ENCODE data around the gene ACO2.
"Not testable (repeated sequence)": the region's sequence is repeated elsewhere in the genome, so short reads cannot be mapped to it uniquely, and the experiment has no call there.

ACO2 gene

DNA sequence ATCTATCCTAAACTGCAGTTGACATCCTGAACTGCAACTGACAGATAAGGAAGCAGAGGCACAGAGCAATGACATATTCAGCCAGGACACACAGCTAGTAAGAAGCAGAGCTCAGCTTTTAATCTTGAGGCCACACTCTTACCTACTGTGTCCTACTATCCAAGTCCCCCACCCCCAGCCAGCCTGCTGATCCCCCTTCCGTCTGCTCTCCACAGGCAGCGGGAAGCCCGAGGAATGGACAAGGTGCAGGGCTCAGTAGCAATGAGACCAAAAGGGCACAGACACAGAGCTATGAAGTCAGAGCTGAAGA lies 71.0 kb downstream of the ACO2 start:
- peak; percentile 85 to 93 for DNase-seq
- TF ChIP-seq GATA1 (IDR thresholded peaks at IDR 0.05; ENCODE audit: low read depth, low read length) (no peak), POLR2A (IDR thresholded peaks at IDR 0.05; ENCODE audit: low read length) (no peak)

DNA sequence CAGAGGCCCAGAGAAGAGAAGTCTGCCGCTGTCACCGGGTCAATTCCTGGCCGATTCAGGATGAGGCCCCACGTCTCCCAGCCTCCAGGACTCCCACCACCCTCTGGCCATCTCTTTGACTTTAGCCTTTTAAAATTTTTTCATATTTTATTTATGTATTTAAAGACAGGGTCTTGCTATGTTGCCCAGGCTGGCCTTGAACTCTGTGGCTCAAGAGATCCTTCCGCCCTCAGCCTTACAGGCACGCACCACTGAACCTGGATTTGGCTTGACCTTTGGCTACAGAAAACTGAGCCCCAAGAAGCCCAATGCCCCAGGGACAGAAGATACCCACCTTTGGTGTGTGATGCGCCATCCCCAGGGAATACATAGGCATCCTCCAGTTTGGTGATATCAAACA lies 71.4 kb downstream of the ACO2 start:
- no peak for DNase-seq
- TF ChIP-seq GATA1 (IDR thresholded peaks at IDR 0.05; ENCODE audit: low read depth, low read length), result no peak
- TF ChIP-seq POLR2A (IDR thresholded peaks at IDR 0.05; ENCODE audit: low read length), result no peak

DNA sequence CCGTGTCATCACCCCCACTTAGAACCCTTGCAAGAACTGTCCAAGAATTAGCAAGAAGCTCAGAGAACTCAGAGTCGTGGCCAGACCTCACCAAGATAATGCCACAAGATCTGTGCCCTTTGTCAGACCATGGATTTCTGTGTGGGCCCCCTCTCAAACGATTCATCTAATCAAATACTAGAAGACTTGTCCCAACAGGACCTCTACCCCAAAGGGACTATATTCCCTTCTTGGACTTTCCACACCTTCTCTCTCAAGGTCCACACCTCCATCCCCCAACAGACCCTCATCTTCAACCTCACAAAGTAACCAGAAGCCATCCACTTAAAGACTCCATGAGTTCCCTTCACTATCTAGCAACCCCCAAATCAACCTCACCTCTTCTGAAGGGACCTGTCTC lies 72.6 kb downstream of the ACO2 start:
- TF ChIP-seq GATA1 (IDR thresholded peaks at IDR 0.05; ENCODE audit: low read depth, low read length) (no peak), POLR2A (IDR thresholded peaks at IDR 0.05; ENCODE audit: low read length) (no peak)
- DNase-seq, result peak; percentile 37 to 47

DNA sequence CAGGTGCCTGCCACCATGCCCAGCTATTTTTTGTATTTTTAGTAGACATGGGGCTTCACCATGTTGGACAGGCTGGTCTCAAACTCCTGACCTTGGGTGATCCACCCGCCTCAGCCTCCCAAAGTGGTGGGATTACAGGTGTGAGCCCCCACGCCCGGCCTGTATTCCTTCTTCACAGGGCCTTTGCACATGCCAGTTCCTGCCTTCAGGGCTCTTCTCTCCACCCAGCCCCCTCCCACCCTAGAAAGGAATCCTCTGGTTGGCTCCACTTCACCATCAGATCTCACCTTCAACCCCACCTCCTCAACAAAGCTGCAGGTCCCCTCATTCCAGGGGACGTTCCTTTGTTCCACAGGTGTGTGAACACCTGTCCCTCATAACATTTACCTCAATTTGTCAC lies 73.3 kb downstream of the ACO2 start:
- DNase-seq, result no peak
- TF ChIP-seq POLR2A (IDR thresholded peaks at IDR 0.05; ENCODE audit: low read length) (no peak), GATA1 (IDR thresholded peaks at IDR 0.05; ENCODE audit: low read depth, low read length) (no peak)

DNA sequence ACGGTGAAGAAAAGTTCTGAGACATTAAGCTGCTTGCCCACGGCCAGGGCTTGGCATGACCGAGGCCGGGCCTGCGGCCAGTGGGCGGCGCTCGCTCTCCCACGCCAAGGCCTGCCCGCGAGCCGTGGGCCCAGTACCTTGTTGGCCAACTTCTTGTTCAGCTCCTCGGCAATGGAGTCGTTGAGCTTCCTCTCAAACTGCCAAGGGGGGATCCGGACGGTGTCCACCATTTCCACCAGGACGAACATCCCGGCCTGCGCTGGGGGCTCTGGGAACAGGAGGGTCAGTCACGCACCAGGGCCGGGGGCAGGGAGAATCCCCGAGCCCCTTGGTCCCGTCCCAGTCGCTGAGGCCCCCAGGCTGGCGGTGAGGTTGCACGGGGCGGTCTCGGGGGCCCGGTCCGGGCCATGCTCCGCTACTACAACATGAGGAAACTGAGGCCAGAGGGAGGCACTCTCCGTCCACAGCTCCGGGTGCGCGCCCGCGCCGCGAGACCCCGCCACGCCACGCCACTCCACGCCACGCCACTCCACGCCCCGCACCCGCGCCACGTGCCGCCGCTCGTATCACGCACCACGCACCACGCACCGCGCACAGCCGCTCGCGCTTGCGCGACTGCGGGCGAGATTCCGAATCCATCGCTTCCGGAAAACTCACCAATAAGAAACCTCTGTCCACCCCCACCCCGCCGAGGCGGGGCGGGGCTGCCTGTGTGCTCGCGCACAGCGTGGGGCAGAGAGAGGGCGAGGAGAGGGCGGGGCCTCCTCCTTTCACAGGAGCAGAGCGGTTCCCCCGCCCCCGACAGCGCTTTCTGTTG lies 75.1 kb downstream of the ACO2 start, which contains the start of gene POLR3H:
Gene POLR3H (minus strand): TSS at position 617 of the 817 bp plus-strand sequence. CDS start 369 bp downstream, at position 248.
- peak; percentile 98 to 99 for DNase-seq
- TF ChIP-seq GATA1 (IDR thresholded peaks at IDR 0.05; ENCODE audit: low read depth, low read length), result no peak
- TF ChIP-seq POLR2A (IDR thresholded peaks at IDR 0.05; ENCODE audit: low read length), result peak; percentile 64

DNA sequence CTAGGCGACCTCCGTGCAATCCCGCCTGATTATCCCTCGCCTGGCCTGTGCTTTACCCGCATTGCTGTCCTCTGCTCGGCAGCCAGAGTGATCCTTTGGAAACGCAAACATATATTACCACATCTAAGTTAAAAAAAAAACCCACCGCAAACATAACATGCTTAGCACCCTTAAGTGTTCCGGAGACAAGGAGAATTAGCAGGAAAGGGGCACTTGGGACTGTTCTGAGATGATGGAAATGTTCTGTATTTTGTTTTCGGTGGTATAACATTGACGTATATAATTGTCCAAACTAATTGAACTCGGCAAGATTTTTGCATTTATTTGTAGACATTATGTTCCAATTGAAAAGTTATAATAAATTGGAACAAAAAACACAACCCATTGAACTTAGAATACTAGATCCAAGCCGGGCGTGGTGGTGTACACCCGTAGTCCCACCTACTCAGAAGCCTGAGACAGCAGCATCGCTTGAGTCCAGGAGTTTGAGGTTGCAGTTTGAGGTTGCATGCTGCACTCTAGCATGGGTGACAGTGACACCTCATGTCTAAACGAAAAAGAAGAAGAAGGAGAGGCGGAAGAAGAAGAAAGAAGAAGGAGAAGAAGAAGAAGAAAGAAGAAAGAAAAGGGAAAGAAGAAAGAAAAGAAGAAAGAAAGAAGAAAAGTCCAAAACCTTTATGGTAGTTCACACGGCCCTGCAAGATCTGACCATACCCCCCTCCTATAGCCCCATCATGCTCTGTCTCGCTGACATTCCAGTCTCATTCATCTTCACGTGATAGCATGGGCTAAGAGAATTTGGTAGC lies 76.0 kb downstream of the ACO2 start:
- peak in 1 of 2 experiments; percentile 54 for DNase-seq
- TF ChIP-seq GATA1 (IDR thresholded peaks at IDR 0.05; ENCODE audit: low read depth, low read length) (no peak), POLR2A (IDR thresholded peaks at IDR 0.05; ENCODE audit: low read length) (no peak)

DNA sequence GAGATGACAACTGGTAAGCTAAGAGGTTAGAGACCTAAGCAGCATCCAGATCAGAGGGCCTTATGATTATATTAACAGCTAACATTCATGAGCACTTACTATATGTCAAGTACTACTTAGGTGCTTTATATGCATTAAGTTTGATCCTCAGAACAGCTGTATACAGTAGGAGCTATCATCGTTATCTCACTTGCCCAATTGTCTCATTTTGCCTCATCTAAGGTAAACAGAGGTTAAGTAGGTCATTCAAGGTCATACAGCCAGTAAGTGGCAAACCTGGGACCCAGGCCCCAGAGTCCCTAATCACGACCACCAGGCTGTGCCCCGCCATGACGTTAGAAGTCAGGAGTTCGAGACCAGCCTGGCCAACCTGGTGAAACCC lies 79.9 kb downstream of the ACO2 start:
- no peak for DNase-seq
- no peak for TF ChIP-seq GATA1 (IDR thresholded peaks at IDR 0.05; ENCODE audit: low read depth, low read length)
- TF ChIP-seq POLR2A (IDR thresholded peaks at IDR 0.05; ENCODE audit: low read length), result no peak

DNA sequence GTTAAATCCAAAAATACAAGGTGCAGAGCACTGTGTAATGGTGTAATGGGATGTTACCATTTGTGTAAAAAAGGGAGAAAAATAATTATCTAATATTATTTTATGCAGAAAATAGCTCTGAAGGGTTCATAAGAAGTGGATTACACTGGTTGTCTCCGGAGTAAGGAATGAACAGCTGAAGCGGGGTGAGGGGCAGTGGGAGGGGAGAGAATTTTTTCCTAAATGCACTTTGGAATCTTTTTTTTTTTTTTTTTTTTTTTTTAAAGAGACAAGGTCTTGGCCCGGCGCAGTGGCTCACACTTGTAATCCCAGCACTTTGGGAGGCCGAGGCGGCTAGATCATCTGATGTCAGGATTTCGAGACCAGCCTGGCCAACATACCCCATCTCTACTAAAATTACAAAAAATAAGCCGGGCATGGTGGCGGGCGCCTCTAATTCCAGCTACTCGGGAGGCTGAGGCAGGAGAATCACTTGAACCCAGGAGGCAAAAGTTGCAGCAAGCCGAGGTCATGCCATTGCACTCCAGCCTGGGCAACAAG lies 82.1 kb downstream of the ACO2 start:
- TF ChIP-seq POLR2A (IDR thresholded peaks at IDR 0.05; ENCODE audit: low read length) (no peak), GATA1 (IDR thresholded peaks at IDR 0.05; ENCODE audit: low read depth, low read length) (no peak)
- DNase-seq, result no peak

DNA sequence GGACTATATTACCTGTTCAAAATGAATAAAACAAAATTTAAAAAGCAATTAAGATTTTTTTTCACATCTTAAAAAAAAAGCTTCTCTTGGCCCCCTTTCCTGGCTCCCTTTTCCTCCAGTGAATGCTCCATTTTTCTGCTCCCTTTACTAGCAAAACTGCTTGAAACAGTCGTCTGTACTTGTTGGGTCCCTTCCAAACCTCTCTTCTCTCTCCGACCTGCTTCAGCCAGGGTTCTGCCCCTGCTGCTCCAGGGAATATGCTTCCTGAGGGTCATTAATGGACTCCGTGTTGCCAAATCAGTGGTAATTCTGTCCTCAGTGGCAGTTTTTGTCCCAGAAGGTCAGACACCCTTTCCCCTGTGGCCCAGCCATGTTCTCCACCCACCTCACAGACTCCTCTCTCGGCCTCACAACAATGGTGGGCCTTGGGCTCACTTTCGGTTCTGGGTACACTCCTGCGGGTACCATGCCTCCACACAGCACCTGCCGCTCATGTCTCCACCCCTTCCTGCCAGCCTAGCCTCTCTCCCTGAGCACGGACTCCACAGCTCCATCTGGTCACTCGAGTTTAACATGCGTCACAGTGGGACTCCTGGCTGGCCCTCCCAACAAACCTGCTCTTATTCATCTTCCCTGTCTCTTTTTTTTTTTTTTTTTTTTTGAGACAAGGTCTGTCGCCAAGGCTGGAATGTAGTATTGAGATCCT lies 83.1 kb downstream of the ACO2 start:
- TF ChIP-seq POLR2A (IDR thresholded peaks at IDR 0.05; ENCODE audit: low read length) (no peak), GATA1 (IDR thresholded peaks at IDR 0.05; ENCODE audit: low read depth, low read length) (no peak)
- DNase-seq, result no peak

DNA sequence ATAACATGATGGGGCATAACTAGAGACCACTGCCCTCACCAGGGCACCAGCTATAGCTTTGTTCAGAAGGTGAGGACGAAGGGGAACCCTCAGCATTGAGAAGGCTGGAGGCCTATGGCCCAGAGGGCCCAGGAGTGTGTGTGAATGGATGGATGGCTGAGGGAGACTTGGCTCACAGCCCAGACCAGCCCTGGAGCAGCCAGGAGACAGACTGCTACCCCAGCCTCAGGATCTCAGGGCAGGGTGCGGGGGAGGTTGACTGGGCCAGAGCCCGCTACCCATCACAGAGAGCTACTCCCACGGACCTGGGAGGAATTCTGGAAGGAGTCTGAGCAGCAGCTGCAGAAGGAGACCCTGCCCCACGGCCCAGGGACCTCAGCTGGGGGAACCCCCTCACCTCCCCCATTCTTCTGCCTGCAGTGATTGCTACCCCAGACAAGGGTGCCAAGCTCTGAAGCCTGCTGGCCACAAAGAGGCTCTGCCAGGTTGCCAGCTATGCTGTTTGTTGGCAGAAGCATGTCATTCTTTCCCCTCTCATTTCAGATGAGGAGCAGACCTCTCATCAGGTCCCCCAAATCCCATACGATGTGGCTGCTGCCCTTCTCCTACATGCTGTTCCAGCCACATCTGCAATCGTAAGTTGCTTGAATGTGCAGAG lies 86.5 kb downstream of the ACO2 start:
- TF ChIP-seq POLR2A (IDR thresholded peaks at IDR 0.05; ENCODE audit: low read length) (no peak), GATA1 (IDR thresholded peaks at IDR 0.05; ENCODE audit: low read depth, low read length) (no peak)
- no peak for DNase-seq

DNA sequence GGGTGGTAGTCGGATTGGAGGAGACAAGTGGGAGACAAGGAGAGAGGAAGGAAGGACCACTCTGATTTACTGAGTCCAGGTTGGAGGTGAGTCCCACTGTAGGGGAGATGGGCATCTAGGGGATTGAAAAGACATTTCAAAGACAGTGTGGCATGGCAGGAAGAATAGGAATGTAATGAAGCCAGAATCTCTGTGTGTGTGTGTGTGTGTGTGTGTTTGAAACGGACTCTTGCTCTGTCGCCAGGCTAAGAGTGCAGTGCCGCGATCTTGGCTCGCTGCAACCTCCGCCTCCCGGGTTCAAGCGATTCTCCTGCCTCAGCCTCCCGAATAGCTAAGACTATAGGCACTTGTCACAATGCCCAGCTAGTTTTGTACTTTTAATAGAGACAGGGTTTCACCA lies 87.6 kb downstream of the ACO2 start:
- no peak for DNase-seq
- TF ChIP-seq POLR2A (IDR thresholded peaks at IDR 0.05; ENCODE audit: low read length) (no peak), GATA1 (IDR thresholded peaks at IDR 0.05; ENCODE audit: low read depth, low read length) (no peak)

DNA sequence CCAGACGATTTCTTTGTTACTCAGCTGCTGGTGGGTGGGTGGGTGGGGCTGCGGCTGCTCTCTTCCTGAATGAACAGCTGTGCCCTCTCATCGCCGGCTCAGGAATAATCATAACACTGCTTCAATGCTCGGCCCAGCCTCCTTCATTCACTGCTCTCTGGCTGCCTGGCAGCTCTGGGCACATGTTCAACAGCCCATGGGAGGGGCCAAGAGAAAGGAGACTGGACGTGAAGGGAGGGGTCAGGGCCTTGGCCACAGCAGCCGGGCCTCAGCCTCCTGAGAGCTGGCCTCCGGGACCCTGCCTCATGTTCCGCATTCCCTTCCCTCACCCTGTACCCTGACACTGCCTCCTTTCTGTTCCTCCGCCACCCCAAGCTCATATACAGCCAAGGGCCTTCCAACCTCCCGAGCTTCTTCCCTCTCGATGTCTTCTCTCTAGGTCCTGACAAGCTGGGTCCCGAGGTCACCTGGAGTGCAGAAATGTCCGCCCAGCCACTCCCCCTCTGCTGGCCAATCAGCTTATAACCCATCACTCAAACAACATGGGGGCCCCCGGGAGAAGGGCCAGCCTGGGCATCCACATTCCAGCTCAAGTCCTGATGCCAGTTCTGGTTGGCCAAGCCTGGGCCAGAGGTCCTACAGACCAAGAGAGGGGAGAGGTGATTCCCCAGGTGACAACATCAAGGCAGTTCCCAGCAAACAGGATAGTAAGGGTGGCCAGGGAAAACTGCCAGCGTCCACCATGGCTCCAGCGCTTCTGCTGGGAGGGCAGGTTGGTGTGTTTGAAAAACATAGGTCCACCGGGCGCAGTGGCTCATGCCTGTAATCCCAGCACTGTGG lies 88.7 kb downstream of the ACO2 start:
- TF ChIP-seq GATA1 (IDR thresholded peaks at IDR 0.05; ENCODE audit: low read depth, low read length) (no peak), POLR2A (IDR thresholded peaks at IDR 0.05; ENCODE audit: low read length) (no peak)
- no peak for DNase-seq

DNA sequence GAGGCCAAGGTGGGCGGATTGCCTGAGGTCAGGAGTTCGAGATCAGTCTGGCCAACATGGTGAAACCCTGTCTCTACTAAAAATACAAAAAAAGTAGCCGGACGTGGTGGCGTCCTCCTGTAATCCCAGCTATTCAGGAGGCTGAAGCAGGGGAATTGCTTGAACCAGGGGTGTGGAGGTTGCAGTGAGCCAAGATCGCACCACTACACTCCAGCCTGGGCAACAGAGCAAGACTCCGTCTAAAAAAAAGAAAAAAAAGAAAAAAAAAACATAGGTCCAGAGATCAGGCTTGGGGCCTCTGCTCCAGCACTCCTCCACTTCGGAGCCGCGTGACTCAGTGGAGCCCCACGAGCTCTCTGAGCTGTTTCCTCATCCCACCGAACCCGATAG lies 89.3 kb downstream of the ACO2 start:
- DNase-seq, result not testable (repeated sequence)
